Measurements from ENCODE around the gene PGR. TPM values are rescaled to one million over a fixed set of nuclear protein-coding genes. Genes with fewer than 3 reads are reported as not detected.

The PGR gene
- total RNA-seq, 6 experiments from 2014 or later, result 0.11 to 0.74 (median 0.28) TPM

- intact Hi-C loops (cut with DNase I), result no loop called here
- no peaks in the 10 kb centered on the region for H3K4me1 ChIP-seq
- ATAC-seq (no peak), DNase-seq (no peak)
- H3K36me3 ChIP-seq, result no peaks in the 10 kb centered on the region
- H3K9me3 ChIP-seq, result no peaks in the 10 kb centered on the region
- WGBS (ENCODE audit: insufficient coverage, low coverage, low lambda C conversion rate, missing lambda C conversion rate), result 18% methylated on average over 1 of the region's 1 CpG
- no peak overlapping the region for H3K27ac ChIP-seq
- TF ChIP-seq CTCF (IDR thresholded peaks at IDR 0.05), result no peak
- TF ChIP-seq POLR2A (IDR thresholded peaks at IDR 0.05), result no peak
- no peak overlapping the region for H3K4me3 ChIP-seq
- no peaks in the 10 kb centered on the region for H3K27me3 ChIP-seq
Observed at GRCh38 chr11:101035872-101036271, 93.7 kb downstream of the PGR start.

DNA sequence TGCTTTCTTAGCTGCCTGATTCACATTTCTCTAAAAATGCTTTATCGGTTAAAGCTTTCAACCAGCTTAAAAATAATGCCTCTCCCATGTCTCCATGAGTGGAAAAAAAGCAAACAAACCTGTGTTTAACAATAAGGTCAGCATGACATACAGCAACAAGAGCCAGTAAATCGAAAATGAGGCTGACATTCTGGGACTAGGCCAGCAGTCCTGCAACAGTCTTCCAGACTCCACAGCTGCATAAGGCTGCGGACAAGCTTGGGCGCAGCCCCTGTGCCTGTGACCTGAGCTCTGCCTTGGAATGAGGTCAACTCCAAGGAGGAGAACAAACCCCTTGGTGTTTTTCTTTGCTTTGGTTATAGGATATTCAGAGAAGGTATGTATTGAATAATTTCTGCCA, 95.5 kb downstream of the PGR start:
- ATAC-seq, result peak; percentile 47 to 99 (median 72)
- WGBS (ENCODE audit: insufficient coverage, low coverage, low lambda C conversion rate, missing lambda C conversion rate), result 29% methylated on average over 4 of the region's 4 CpGs

DNA sequence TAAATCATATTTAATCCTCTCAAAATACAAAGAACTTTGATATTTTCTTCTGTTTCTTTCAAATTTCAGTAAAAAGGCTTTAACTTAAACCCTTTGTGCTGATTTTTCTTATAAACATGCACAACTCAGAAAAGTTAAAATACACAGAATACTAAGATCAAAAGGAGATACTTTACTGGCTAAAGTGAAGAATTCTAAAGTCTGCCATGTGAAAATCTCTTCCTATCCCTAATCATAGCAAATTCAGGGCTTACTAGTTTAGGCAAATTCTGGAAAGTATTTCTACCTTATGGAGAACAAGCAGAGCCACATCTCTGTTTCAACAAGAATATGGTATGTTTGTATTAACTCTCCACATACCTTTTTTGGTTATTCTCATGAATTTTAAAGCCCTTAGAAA, 96.6 kb downstream of the PGR start:
- Histone ChIP-seq H3K9me3 (no peaks in the 10 kb centered on the region), H3K4me1 (no peaks in the 10 kb centered on the region), H3K27me3 (no peaks in the 10 kb centered on the region), H3K4me3 (no peak overlapping the region), H3K36me3 (no peaks in the 10 kb centered on the region), H3K27ac (no peak overlapping the region)
- intact Hi-C loops (cut with DNase I), result no loop called here
- no peak for TF ChIP-seq POLR2A (IDR thresholded peaks at IDR 0.05)
- TF ChIP-seq CTCF (IDR thresholded peaks at IDR 0.05), result no peak
- ATAC-seq, result no peak
- no peak for DNase-seq

More for the DNA sequence above, 95.5 kb downstream of the PGR start:
- Histone ChIP-seq H3K4me1 (no peaks in the 10 kb centered on the region), H3K4me3 (no peak overlapping the region), H3K36me3 (no peaks in the 10 kb centered on the region), H3K27me3 (no peaks in the 10 kb centered on the region), H3K27ac (no peak overlapping the region), H3K9me3 (no peaks in the 10 kb centered on the region)
- peak in 2 of 3 donors; percentile 44 to 48 for DNase-seq
- intact Hi-C loops (cut with DNase I), result no loop called here
- TF ChIP-seq CTCF (IDR thresholded peaks at IDR 0.05) (no peak), POLR2A (IDR thresholded peaks at IDR 0.05) (no peak)

- TF ChIP-seq POLR2A (IDR thresholded peaks at IDR 0.05), result no peak
- TF ChIP-seq CTCF (IDR thresholded peaks at IDR 0.05), result no peak
- WGBS (ENCODE audit: insufficient coverage, low coverage, low lambda C conversion rate, missing lambda C conversion rate), result 50% methylated on average over 3 of the region's 3 CpGs
- H3K27ac ChIP-seq, result no peak overlapping the region
- H3K27me3 ChIP-seq, result no peaks in the 10 kb centered on the region
- intact Hi-C loops (cut with DNase I), result no loop called here
- no peaks in the 10 kb centered on the region for H3K9me3 ChIP-seq
- ATAC-seq, result no peak
- DNase-seq, result no peak
- H3K36me3 ChIP-seq, result no peaks in the 10 kb centered on the region
- H3K4me1 ChIP-seq, result no peaks in the 10 kb centered on the region
- no peak overlapping the region for H3K4me3 ChIP-seq
Observed at GRCh38 chr11:101031713-101032112, 97.9 kb downstream of the PGR start.

DNA sequence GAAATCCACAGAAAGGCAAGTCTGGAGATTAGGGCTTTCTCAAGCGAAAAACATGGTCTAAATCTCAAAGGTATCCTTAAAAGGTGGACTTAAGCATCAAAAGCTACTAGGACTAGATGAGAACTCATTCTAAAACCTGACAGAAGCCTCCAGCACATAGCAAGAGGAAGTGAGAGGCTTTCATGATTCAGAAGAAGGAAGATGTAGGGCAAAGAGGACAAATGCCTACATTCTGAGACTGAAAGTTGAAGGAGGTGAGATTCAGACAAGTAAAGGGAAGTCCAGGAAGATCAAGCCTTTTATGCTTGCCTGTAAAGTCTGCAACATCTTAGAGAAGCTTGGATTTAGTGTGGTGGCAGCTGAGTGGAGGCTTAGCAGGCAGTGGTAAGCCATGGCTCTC, 98.9 kb downstream of the PGR start:
- 44% methylated on average over 1 of the region's 1 CpG for WGBS (ENCODE audit: insufficient coverage, low coverage, low lambda C conversion rate, missing lambda C conversion rate)
- TF ChIP-seq CTCF (IDR thresholded peaks at IDR 0.05), result no peak
- TF ChIP-seq POLR2A (IDR thresholded peaks at IDR 0.05), result no peak
- no peaks in the 10 kb centered on the region for H3K36me3 ChIP-seq
- no peaks in the 10 kb centered on the region for H3K27me3 ChIP-seq
- no peak for DNase-seq
- no peaks in the 10 kb centered on the region for H3K9me3 ChIP-seq
- H3K4me3 ChIP-seq, result no peak overlapping the region
- no peaks in the 10 kb centered on the region for H3K4me1 ChIP-seq
- ATAC-seq, result no peak
- no peak overlapping the region for H3K27ac ChIP-seq
- intact Hi-C loops (cut with DNase I), result no loop called here
